Retina (tissue), 1 donor: ENCODE measurements around the gene LGALS7B.
"Not testable (repeated sequence)": the region's sequence is repeated elsewhere in the genome, so short reads cannot be mapped to it uniquely, and the experiment has no call there.

Experiments
- DNase-seq: peaks from one replicate; pipeline ENCODE4 v3.0.0-alpha.2; 2016

LGALS7B gene

DNA sequence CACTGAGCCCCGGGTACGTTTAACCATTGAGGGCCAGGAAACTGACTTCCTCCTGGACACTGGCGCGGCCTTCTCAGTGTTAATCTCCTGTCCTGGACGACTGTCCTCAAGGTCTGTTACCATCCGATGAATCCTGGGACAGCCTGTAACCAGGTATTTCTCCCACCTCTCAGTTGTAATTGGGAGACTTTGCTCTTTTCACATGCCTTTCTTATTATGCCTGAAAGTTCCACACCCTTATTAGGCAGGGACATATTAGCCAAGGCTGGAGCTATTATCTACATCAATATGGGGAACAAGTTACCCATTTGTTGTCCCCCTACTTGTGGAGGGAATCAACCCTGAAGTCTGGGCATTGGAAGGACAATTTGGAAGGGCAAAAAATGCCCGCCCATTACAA lies 36.9 kb downstream of the LGALS7B start:
- DNase-seq: not testable (repeated sequence)

DNA sequence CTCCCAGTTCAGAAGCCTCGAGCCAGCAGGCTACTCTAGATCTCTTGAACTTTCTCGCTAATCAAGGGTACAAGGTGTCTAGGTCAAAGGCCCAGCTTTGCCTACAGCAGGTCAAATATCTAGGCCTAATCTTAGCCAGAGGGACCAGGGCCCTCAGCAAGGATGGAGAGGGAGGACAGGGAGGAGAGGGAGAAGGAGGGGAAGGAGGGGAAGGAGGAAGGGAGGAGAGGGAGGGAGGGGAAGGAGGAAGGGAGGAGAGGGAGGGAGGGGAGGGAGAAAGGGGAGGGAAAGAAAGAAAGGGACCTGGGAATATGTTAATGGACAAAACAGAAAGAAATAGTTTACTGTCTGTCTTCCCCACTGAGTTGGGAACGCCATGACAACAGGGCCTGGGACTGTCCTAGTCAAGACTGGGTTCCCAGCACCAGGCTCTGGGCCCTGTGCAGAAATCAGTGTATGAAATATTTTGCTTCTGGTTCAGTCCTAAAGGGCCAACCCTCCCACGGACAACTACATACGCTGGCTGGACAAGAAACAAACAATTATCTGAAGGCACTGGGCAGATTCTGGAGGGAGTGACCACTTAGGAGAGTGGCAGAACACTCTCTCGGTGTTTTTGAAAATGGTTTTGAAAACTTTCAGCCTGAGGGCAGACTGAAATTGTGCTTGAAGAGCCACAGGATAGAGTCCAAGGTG lies 38.0 kb downstream of the LGALS7B start:
- no peak for DNase-seq

DNA sequence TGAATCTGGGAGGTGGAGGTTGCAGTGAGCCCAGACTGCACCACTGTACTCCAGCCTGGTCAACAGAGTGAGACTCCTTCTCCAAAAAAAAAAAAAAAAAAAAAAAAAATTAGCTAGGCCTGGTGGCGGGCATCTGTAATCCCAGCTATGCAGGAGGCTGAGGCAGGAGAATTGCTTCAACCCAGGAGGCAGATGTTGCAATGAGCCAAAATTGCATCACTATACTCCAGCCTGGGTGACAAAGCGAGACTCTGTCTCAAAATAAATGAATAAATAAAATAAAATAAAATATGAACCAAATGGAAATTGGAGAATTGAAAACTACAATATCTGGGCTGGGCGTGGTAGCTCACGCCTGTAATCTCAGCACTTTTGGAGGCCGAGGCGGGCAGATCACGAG lies 40.2 kb downstream of the LGALS7B start:
- DNase-seq: not testable (repeated sequence)

DNA sequence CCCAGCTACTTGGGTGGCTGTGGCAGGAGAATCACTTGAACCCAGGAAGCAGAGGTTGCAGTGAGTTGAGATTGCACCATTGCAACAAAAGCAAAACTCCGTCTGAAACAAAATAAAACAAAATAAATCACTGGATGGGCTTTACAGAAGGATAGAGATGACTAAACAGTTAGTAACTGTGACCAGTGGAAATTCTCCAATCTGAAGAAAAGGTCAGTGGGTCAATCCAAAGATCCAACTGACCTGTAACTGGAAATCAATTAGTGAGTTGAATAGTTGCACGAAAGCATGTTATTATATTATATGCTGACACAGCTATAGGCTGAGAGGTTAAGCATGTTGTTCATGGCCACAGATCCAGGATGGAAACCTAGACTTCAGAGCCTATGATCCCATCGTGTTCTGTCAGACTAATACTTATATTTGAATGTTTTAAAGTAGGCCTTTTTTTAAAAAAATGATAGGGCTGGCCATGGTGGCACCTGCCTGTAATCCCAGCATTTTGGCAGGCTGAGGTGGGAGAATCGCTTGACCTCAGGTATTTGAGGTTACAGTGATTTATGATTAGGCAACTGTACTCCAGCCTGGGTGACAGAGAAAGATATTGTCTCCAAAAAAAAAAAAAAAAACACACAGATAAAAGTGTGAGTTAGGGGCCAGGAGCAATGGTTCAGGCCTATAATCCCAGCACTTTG lies 41.2 kb downstream of the LGALS7B start:
- DNase-seq: no peak

DNA sequence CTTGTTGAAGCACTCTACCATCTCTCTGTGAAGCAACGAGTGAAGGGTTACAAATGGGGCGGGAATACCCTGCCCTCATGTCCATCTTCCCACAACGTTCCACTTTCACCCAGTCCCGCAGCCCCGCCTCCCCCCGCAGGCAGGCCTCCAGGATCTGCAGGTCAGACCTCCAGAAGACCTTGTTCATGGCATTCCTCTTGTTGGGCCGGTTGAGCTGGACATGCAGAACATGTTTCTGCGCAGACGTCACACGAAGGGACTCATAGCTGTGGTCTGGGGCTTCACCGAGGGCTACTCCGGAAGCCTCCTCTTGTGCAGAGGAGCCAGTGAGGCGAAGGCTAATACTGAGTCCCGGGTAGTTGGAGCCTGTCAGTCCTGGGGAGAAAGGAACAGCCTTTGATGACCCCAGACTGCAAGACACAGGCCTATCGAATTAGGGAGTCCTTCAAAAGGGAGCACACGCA lies 42.2 kb downstream of the LGALS7B start:
- no peak for DNase-seq

DNA sequence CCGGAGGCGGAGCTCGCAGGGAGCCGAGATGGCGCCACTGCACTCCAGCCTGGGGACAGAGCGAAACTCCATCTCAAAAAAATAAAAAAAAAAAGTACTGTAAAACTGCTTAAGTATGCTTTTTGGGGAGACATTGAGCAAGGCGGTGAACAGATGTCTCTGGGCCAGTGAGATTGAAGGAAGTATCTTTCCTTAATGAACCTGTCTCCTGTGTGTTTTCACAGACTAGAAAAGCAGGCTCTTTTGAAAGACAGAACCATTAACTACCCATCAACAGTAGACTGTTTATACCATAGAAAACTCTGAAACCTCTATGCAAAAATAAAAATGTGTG lies 44.1 kb downstream of the LGALS7B start:
- DNase-seq: no peak

DNA sequence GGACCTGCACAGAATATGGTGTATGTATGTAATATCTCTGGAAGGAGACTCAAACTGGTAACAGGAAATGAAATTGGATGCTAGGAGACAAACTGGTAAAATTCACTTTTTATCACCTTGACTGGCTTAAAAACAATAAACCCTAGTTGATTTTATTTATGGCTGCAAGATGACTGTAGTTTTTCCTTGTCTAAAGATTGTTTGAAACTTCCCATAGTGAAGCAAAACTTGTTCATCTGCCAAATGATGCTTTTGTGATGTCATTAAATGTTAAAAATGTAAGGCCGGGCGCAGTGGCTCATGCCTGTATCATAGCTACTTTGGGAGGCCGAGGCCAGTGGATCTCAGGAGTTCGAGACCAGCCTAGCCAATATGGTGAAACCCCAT lies 45.1 kb downstream of the LGALS7B start:
- DNase-seq: no peak

DNA sequence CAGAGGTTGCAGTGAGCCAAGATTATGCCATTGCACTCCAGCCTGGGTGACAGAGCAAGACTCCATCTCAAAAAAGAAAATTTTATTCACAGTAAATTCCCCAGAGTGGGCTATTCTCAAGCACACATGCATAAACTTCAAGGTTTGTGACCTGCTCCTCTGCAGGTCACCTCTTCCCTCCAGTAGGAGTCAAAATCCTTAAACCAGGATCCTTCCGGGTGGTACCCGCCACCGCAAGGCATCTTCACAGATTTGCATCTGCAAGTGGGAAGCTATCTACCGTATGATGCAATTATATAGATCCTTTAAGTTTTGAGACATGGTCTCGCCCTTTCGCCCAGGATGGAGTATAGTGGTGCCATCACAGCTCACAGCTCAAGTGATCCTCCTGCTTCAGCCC lies 45.6 kb downstream of the LGALS7B start:
- DNase-seq: no peak

DNA sequence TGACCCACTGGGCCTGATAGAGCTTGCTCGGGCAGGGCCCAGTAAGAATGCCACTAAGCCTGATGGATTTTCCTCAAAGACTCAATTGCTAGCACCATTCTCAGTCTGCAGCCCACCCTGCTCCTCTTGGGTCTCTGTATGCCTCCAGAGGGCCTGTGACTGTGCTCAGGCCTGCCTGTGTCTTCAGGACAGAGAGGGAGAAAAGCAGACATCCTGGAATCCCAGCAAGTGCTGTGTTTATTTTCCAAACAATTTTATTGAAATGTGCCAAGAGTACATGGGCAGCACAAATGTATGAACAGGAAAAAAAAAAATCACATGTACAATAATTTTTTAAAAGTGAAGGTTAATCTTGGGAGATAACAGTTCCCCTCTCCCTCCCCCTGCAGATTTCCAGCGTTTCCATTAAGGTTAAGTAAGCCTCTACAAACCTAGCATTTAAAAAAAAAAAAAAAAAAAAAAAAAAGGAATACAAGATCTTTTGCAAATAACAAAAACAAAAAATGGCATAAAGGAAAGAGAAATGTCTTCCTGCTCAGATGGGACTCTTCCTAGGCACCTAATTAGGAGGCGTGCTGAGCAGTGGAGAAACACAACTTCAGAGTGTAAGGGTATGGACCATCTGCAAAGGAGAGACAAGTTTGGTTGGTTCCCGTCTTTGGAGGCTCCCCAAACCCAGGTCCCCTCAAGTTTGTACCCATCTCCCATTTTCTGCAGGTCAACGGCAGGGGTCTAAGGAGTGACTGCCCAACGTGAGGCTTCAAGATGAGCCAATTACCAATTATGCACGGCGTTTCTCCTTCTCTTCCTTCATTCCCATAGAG lies 47.4 kb downstream of the LGALS7B start:
- no peak for DNase-seq

DNA sequence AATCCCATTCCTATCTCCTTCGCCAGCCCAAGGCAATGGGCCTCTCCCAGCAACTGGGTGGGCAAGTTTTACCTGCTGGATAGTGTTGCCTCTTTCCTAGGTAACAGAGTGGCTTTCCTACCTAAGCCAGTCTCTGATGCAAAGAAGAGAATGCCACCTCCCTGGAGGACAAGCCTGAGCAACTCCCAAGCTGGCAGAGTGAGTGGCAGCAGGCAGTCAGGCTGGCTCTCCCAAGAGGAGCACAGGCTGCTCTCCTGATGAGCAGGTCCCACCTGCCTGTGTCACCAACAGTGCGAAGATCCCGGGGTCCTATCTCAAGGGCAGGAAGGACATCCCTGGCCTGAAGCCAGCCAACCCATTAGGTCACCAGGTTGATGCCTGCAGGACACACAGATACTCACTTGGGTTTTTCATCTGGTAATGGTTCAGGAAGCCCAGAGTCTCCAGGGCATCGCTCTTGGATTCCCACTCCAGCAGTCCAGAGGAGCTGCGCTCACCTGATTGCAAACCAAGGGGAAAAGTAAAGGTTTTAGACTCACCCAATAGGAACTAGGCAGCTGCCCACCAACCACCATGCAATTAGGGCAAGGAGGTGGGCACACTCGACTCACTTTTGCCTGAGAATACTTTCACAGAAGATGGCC lies 48.1 kb downstream of the LGALS7B start:
- no peak for DNase-seq

DNA sequence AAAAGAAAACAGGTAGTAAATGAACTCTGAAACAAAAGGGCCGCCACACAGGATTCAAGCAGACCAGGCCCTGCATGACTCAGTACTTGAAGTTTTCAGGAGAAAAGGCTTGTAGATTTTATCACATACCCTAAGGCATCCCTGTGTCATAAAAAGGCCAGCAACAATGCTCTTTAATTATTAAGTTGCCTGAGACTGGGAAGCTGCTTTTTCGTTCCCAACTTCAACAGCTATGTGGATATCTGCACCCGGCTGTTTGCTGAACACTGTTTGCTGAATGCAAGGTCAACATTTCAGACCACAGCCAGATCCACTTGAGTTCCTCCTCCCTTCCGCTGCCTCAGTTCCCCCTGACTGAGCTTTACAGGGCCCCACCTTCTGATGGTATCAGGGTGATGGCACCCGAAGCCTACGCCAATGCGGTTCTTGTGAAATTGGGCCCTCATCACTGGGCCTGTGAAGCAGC lies 48.7 kb downstream of the LGALS7B start:
- DNase-seq: no peak

DNA sequence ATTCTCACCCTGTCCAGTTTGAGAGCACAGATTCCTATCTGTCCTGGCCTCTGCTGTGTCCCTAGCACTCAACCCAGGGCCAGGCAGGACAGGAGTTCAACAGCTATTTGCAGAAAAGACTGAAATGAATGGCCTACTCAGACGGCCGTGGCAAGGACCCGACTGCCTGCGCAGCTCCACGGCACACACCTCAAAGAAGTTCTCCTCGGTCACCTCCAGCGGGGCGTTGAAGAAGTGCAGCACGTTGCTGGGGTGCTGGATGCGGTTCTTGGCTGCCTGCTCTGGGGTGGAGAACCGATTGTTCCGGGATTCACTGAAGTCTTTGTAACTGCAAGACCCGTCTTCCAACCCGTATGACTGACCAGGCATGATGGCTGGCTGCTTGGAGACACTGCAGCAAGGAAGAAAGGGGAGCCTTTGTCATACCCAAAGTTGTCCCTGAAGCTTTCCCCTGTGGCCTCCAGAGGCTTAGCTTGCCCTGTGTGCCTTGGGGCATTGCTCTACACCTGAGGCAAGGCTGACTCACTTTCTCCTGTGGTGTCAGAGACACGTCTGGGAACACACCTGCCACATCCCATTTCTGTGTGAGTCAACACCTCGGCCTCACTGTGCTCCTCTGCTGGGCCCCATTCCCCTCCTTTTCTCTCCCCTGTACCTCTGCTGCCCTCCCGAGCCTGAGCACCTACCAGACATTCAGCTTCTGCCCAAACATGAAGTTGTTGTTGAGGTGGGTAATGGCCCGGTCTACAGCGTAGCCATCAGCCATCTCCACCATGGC lies 49.4 kb downstream of the LGALS7B start:
- DNase-seq: no peak

DNA sequence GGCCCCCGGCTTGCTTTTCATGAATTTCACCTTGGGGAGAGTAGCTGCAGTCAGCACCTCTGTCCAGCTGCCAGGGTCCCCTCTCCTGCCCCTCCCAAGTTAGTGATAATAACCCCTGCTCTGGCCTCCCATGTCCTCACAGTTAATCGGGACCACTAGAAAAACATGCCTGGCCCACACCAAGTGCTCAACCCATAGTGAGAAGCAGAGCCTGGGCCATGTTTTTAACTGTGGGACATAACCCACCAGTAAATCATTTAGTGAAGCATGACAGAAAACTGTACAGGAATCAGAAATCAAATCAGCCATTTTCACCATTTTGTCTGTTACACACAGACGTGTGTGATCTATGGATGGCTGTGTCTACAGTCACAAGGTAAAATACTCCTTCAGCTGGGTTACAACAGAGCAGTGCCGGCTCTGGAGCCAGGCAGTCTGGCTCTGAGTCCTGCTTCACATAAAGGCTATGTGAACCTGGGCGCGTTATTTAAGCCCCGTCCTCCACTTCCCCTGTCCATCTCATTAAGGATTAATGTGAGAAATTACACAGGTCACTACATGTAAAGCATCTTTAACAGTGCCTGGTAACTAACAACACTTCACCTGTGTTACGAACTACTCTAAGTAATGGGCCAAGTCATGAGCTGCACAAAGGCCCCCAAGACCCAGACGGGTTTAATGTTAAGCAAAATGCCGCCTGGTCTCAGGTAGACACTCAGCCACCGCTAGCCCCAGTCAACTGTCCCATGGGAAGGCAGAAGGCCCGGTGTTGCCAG lies 50.2 kb downstream of the LGALS7B start:
- no peak for DNase-seq

DNA sequence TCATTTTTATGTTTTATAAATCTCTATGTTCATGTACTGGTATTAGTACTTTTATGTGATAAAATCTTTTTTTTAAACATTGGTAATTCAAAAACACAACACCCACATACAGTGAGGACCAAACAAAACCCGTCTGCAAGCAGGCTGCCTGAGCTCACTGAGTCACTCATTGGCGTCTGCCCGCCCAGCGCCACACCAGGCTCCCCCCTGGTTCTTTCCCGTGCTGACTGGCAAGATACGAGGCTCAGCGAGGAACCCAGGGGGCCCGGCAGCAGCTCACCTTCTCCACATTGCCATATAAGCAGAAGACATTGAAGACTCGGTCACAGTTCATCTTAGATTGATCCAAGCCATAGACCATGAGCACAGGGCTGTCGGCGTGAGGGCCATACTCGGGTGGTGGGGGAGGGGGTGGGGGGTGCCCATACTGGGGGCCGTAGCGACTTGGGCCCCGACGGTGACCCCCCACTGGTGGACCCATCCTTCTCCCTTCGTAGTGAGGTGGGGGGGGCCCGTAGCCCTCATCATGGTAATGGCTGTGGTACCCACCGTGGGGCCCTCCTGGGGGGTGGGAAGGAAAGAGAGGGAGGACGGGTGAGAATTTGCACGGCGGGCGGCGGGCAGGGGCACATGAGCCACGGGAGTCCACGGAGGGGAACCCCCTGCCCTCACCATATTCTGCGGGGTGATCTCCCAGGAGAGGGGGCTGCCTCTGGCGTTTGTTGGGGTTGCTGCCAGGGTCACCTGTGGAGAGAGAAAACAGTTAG lies 51.0 kb downstream of the LGALS7B start:
- no peak for DNase-seq

DNA sequence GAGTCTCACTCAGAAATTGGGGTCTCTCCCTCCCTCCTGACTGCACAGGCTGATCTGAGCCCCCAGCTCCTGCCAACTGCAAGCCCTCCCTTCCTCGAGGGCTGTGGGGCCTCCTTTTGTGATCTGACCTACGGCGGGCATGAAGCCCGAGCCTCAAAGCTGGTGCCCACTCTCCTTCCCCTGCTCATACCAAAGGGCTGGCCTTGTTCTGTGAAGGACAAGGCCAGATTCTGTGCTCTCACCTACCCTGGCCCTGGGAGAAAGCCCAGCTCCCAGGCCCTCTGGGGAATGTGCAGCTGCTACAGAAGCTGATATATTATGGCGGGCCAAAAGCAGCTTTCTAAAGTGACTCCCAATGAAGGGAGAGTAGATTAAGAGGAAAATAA lies 51.6 kb downstream of the LGALS7B start:
- DNase-seq: no peak
